Fibroblast of peridontal ligament (primary cell): ENCODE results near the gene SPIN4.
"Not testable (repeated sequence)": the region's sequence is repeated elsewhere in the genome, so short reads cannot be mapped to it uniquely, and the experiment has no call there.

Experiments used
- DNase-seq: peaks from one replicate; pipeline ENCODE4 v3.0.0-alpha.2; 2010; ENCODE audit errors: extremely low read depth

The SPIN4 gene

GRCh38 chrX:63350941-63351616 lies at the start of gene SPIN4:
Gene SPIN4 (minus strand): TSS chrX:63351332. CDS start chrX:63350819, 513 bp downstream.
- peak; percentile 75 for DNase-seq

- no peak for DNase-seq
These were observed 49.2 kb upstream of the SPIN4 start for GRCh38 chrX:63400340-63400739.

- no peak for DNase-seq
These were observed 43.7 kb upstream of the SPIN4 start for GRCh38 chrX:63394872-63395271.

GRCh38 chrX:63393094-63393493 lies 42.0 kb upstream of the SPIN4 start:
- DNase-seq = not testable (repeated sequence)

GRCh38 chrX:63387411-63387810 lies 36.3 kb upstream of the SPIN4 start:
- DNase-seq = no peak

GRCh38 chrX:63384263-63384662 lies 33.1 kb upstream of the SPIN4 start:
- DNase-seq = not testable (repeated sequence)

- DNase-seq = not testable (repeated sequence)
These were observed 21.9 kb upstream of the SPIN4 start for GRCh38 chrX:63373012-63373411.

GRCh38 chrX:63367699-63368098 lies 16.6 kb upstream of the SPIN4 start:
- DNase-seq = not testable (repeated sequence)

GRCh38 chrX:63363788-63364187 lies 12.7 kb upstream of the SPIN4 start:
- no peak for DNase-seq

GRCh38 chrX:63361494-63361893 lies 10.4 kb upstream of the SPIN4 start:
- no peak for DNase-seq

GRCh38 chrX:63354484-63354883 lies 3.4 kb upstream of the SPIN4 start:
- DNase-seq = no peak

GRCh38 chrX:63350465-63350877 lies 661 bp downstream of the SPIN4 start:
- peak; percentile 7 for DNase-seq

- DNase-seq = no peak
These were observed 1.8 kb downstream of the SPIN4 start for GRCh38 chrX:63349307-63349706.

- DNase-seq = no peak
These were observed 20.5 kb downstream of the SPIN4 start for GRCh38 chrX:63330681-63331080.

GRCh38 chrX:63327788-63328187 lies 23.3 kb downstream of the SPIN4 start:
- peak; percentile 14 for DNase-seq

- DNase-seq = no peak
These were observed 51.5 kb downstream of the SPIN4 start for GRCh38 chrX:63299596-63299995.
